Measurements from ENCODE around the gene NPW.

NPW gene

GRCh38 chr16:2058420-2058819, 38.8 kb downstream of the NPW start:
- TF ChIP-seq ZNF8 (CRISPR knock-in tag; IDR thresholded peaks at IDR 0.05), result no peak
- no peak for TF ChIP-seq TOX (CRISPR knock-in tag; IDR thresholded peaks at IDR 0.05; ENCODE audit: borderline replicate concordance)
- TF ChIP-seq RARB (CRISPR knock-in tag; IDR thresholded peaks at IDR 0.05), result no peak
- TF ChIP-seq PPARA (CRISPR knock-in tag; IDR thresholded peaks at IDR 0.05; ENCODE audit: borderline replicate concordance), result no peak
- TF ChIP-seq ZC3H10 (CRISPR knock-in tag; IDR thresholded peaks at IDR 0.05), result no peak
- no peak for ATAC-seq

- TF ChIP-seq ESRRG (CRISPR knock-in tag; IDR thresholded peaks at IDR 0.05) (no peak), CSRNP3 (CRISPR knock-in tag; IDR thresholded peaks at IDR 0.05) (no peak), TOX (CRISPR knock-in tag; IDR thresholded peaks at IDR 0.05; ENCODE audit: borderline replicate concordance) (no peak), ARNTL (CRISPR knock-in tag; IDR thresholded peaks at IDR 0.05; ENCODE audit: borderline replicate concordance, low read depth) (no peak), BACH2 (CRISPR knock-in tag; IDR thresholded peaks at IDR 0.05; ENCODE audit: borderline replicate concordance) (no peak), ZFP30 (CRISPR knock-in tag; IDR thresholded peaks at IDR 0.05) (no peak), TSHZ2 (CRISPR knock-in tag; IDR thresholded peaks at IDR 0.05) (no peak), CSDC2 (CRISPR knock-in tag; IDR thresholded peaks at IDR 0.05) (no peak), SNAI2 (CRISPR knock-in tag; IDR thresholded peaks at IDR 0.05) (no peak), ZNF70 (CRISPR knock-in tag; IDR thresholded peaks at IDR 0.05) (no peak), RARB (CRISPR knock-in tag; IDR thresholded peaks at IDR 0.05) (no peak), ISL1 (CRISPR knock-in tag; IDR thresholded peaks at IDR 0.05) (no peak), OSR1 (CRISPR knock-in tag; IDR thresholded peaks at IDR 0.05) (no peak), ZC3H10 (CRISPR knock-in tag; IDR thresholded peaks at IDR 0.05) (no peak), PATZ1 (CRISPR knock-in tag; IDR thresholded peaks at IDR 0.05; ENCODE audit: borderline replicate concordance) (no peak)
- no peak for ATAC-seq
These were observed 39.3 kb downstream of the NPW start for GRCh38 chr16:2058872-2059271.

- no peak for TF ChIP-seq ZC3H10 (CRISPR knock-in tag; IDR thresholded peaks at IDR 0.05)
- TF ChIP-seq ZFP3 (CRISPR knock-in tag; IDR thresholded peaks at IDR 0.05), result no peak
- no peak for TF ChIP-seq ZNF70 (CRISPR knock-in tag; IDR thresholded peaks at IDR 0.05)
- TF ChIP-seq ZNF565 (CRISPR knock-in tag; conservative IDR thresholded peaks at IDR 0.05; ENCODE audit: low read depth), result no peak
- TF ChIP-seq BACH2 (CRISPR knock-in tag; IDR thresholded peaks at IDR 0.05; ENCODE audit: borderline replicate concordance), result no peak
- TF ChIP-seq POU6F1 (CRISPR knock-in tag; IDR thresholded peaks at IDR 0.05; ENCODE audit: borderline replicate concordance, low read depth), result no peak
- no peak for TF ChIP-seq ARNTL (CRISPR knock-in tag; IDR thresholded peaks at IDR 0.05; ENCODE audit: borderline replicate concordance, low read depth)
- no peak for TF ChIP-seq SNAI2 (CRISPR knock-in tag; IDR thresholded peaks at IDR 0.05)
- no peak for TF ChIP-seq CREB5 (CRISPR knock-in tag; IDR thresholded peaks at IDR 0.05; ENCODE audit: low read depth)
- no peak for TF ChIP-seq TCF4 (CRISPR knock-in tag; IDR thresholded peaks at IDR 0.05; ENCODE audit: borderline replicate concordance)
- no peak for TF ChIP-seq ZNF8 (CRISPR knock-in tag; IDR thresholded peaks at IDR 0.05)
- ATAC-seq, result no peak
These were observed 40.8 kb downstream of the NPW start for GRCh38 chr16:2060346-2060745.
